Measurements from ENCODE around the gene KHDC1.
"Not testable (repeated sequence)": the region's sequence is repeated elsewhere in the genome, so short reads cannot be mapped to it uniquely, and the experiment has no call there.

The KHDC1 gene

DNA sequence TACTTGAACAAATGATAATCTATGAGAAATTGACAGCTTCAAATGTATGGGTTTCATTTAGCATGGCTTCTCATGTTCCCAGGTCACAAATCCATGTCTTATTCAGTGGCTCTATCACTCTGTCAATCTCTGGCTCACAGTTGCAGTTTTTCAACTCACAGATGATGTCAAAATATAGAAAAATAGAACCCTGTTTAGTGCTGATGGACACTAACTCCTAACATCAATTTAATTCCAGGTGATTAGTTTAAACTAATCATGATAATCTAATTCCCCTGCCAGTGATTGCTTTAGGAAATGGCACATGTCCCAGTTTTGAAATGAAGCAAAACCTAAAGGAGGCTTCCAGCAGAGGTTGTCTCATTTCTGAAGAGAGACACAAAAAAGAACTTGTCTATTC is 13.0 kb downstream of the KHDC1 start:
- no peak for DNase-seq (ENCODE audit: low read depth, low spot score)

DNA sequence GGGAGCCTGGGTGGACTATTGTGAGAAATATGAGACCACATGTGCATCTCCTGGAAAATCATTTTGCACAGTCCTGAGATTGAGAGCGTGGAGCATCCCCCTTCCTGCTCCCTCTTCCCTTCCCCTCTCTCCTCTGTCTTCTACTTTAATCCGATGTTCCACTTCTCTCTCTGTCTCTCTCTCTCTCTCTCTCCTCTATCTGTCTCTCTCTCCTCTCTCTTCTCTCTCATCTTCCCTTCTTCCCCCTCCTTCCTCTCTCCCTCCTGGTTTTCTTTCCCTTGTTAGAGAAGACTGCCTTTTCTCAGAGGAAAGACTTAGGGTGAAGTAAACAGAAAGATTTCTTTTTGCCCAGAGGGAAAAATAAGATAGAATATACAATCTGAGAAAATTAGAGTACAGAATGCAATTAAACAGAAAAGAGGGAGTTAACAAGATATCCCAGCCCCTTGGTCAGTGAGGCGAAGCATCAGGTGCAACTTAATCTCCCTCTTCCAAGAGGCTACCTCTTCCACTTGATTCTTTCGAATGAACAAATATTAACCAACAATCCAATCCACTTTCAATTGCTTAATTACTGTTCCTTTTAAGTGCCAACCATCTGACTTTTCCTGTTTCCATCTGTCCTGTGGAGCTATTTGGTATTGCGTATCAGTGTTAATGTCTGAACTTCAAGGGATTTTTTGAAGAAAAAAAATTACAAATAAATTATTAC is 14.6 kb downstream of the KHDC1 start:
- no peak for DNase-seq (ENCODE audit: low read depth, low spot score)

DNA sequence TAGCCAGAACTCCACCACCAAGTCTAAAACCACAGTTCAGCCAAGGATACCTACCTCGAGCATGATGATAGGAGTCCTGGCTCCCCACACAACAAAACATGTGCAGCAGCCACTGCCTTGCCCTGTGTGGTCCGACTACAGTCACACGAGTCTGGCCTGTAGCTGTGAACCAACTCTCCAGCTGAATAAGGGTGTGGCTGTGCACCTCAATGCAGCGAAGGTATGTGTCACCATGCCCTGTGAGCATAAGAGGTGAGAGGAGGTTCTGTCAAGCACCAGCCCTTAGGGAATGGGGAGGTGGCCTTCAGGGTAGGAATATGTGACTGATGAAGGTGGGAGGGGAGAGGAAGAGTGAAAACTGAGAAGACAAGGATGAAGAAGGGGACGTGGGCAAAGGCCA is 21.0 kb downstream of the KHDC1 start:
- no peak for DNase-seq (ENCODE audit: low read depth, low spot score)

DNA sequence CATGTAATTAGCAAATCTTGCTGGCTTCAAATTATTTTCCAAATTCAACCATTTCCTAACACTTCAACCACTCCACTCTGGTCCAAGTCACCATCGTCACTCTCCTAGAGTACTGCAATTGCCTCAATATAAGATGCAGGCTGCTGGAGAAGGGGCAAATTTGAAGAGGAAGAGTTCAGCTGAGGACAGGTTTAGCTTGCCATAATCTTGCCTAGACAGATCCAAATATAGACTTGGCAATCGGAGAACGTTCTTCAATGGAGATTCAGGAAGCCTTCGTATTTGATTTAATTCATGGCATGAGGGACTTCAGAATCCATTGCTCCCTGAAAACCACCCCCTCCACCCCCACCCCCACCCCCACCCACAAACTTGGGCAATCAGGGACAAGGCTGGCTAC is 22.3 kb downstream of the KHDC1 start:
- DNase-seq (ENCODE audit: low read depth, low spot score), result no peak

DNA sequence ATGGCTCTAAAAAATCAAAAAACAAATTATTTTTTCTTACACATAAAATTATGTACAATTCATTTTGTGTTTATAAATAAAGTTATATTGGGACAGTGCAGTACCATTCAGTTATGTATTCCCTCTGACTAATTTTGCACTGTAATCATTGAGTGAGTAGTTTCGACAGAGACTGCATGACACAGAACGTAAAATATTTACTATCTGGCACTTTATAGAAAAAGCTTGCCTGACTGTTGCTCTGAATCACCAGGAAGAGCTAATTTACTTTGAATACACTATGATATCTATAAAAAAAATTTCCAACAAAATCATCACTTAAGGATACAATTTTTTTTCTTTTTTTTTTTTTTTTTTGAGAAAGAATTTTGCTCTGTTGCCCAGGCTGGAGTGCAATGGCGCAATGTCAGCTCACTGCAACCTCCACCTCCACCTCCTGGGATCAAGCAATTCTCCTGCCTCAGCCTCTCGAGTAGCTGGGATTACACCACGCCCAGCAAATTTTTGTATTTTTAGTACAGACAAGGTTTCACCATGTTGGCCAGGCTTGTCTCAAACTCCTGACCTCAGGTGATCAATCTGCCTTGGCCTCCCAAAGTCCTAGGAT is 26.7 kb downstream of the KHDC1 start:
- no peak for DNase-seq (ENCODE audit: low read depth, low spot score)

DNA sequence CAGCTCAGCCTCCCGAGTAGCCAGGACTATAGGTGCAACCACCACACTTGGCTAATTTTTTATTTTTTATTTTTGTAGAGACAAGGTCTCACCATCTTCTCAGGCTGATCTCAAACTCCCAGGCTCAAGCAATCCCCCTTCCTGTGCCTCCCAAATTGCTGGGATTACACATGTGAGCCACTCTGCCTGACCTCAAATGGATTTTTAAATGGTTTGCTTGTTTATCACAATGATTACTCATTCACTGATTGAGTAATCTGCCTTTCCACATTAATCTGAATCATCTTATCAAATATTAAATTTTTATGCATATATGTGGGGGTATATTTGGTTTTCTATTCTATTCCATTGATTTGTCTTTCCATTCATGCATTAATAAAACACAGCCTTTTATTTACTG is 28.3 kb downstream of the KHDC1 start:
- no peak for DNase-seq (ENCODE audit: low read depth, low spot score)

DNA sequence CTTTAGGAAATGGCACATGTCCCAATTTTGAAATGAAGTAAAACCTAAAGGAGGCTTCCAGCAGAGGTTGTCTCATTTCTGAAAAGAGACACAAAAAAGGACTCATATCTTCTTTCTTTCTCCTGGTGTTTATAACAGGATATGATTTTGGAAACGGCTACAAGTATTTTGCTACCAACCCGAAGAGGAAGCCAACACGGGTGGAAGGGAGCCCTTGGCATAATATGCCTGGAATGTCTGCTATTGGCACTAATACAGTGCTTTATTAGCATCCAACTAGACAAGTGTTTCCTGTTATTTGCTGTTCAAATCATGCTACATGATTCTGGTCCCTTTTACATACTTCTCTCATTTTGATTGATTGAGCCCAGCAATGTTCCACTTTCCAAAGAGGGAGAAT is 29.0 kb downstream of the KHDC1 start:
- DNase-seq (ENCODE audit: low read depth, low spot score), result not testable (repeated sequence)

DNA sequence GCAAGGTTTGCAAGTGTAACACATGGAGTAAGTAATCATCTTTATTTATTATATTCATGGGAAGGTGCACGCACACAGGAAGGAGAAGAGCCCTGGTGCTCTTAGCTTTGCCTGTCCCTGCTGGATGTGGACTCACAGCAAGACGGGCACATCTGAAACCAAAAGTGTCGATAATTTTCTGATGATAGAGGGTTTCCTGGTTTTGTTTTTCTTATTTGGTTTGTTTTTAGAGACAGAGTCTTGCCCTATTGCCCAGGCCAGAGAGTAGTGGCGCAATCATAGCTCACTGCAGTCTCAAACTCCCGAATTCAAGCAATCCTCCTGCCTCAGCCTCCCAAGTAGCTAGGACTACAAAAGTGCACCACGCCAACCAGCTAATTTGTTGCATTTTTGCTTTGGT is 29.9 kb downstream of the KHDC1 start:
- DNase-seq (ENCODE audit: low read depth, low spot score), result no peak

DNA sequence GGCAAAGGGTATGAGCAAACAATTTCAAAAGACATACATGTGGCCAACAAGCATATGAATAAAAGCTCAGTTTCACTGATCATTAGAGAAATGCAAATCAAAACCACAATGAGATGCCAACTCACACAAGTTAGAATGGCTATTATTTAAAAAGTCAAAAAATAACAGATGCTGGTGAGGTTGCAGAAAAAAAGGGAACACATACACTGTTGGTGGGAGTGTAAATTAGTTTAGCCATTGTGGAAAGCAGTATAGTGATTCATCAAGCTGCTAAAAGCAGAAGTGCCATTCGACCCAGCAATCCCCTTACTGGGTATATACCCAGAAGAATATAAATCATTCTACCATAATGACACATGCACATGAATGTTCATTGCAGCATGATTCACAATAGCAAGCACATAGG is 31.0 kb downstream of the KHDC1 start:
- DNase-seq (ENCODE audit: low read depth, low spot score), result no peak

DNA sequence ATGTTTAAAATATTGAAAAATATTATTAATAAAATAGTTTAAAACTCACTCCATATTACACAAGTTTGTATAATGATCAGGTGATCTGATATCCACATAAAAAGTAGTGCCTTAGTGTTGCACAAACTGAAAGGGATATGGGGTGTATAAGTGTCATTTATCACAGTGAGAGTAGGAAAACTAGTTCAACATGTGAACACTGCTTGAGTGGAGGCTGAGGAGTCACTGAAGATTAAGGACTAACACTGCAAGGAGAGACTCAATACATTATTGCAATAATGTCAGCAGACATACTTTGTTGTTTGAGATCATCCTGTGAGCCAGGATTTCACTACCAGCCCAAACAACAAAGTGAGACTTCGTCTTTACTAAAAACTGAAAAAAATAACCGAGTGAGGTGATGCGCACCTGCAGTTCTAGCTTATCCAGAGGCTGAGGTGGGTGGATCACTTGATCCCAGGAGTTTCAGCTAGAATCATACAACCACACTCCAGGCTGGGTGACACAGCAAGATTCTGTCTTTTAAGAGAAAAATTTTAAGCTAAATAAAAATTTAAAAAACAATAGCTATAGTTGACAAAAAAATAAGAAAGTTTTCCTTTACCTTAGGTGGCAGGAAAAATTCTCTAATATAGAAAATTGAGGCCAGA is 35.3 kb downstream of the KHDC1 start:
- DNase-seq (ENCODE audit: low read depth, low spot score), result no peak

DNA sequence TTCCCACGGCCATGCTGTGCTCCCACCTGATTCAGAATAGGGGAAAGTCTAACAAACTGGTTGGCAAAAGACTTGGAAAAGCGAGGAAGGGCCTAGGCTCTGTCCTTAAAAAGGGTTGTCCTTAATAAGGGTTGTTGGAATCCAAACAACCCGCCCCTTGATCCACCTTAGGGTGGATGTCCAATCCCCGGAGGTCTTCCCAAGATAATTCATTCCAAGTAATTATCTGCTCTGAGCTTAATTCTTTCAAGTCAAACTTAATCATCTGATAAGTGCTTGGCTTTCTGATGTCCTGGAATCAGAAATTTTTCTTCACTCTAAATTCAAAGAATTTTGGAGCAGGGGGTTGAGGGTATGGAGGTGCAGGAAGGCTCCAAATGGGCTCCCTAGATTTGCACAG is 37.6 kb downstream of the KHDC1 start, which contains the start of gene KHDC1L:
Gene KHDC1L (minus strand): TSS at position 101 of the 400 bp plus-strand sequence. CDS start 88 bp downstream, at position 13.
- no peak for DNase-seq (ENCODE audit: low read depth, low spot score)

DNA sequence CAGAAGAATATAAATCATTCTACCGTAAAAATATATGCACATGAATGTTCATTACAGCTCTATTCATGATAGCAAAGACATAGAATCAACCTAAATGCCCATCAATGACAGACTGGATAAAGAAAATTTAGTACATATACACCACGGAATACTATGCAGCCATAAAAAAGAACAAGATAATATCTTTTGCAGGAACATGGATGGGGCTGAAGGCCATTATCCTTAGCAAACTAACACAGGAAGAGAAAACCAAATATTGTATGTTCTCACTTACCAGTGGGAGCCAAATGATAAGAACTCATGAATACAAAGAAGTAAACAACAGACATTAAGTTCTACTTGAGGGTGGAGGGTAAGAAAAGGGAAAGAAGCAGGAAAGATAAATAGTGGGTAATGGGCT is 46.1 kb downstream of the KHDC1 start:
- DNase-seq (ENCODE audit: low read depth, low spot score), result no peak

DNA sequence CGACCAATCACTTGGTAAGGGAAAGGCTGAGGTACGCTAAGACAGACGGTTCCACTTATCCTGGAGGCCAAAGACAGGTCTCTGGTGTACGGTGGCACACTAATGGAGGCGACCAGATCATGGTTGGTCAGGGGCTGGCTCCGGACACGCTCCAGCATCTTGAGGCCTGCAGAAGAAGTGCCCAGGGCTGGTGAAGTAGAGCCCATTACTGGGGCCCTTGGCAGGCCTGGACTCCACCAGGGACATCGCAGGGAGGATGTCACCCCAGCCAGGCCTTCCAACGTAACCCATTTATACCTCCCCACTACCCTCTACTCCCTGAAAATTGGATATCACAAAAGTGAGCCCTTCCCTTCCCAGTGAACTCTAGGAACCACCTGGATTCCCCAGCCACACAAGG is 53.9 kb downstream of the KHDC1 start:
- no peak for DNase-seq (ENCODE audit: low read depth, low spot score)

DNA sequence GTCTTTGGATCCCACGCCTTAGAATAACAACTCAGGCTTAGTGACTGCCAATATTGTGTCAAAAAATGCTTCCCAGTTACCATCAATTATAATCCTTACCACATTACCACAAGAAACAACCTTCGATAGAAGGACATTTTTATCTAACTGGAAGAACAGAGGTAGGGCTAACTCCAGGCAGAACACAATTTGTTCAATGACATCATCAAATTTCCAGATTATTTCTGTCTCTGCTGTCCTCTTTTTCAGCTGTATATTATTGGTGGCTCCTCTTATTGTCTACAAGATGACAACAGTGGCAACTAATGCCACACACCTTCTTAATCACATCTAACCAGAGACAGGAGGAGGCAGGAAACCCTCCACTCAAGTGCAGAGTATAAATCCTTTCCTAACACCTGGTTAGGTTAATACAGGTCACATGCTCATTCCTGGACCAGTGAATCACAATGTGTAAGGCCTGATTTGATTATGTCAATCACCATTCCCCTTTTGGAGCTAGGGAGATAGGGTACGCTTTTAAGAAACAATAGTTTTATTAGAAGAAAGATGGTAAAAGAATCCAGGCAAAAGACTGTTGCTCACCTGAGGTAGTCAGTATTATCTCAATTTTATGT is 55.7 kb downstream of the KHDC1 start:
- DNase-seq (ENCODE audit: low read depth, low spot score), result no peak

DNA sequence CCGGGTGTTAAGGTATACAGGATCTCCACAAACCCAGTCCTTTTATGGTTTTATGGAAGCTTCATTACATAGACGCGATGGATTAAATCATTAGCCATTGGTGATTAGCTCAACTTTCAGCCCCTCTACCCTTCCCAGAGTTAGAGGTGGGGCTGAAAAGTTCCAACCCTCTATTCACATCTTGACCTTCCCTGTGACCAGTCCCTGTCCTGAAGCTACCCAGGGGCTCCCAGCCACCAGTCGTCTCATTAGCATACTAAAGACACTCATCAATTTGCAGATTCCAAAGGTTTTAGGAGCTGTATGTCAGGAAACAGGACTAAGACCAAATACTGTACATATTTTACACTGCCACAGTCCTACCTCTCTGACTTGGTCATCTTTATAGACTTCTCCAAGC is 58.7 kb downstream of the KHDC1 start:
- no peak for DNase-seq (ENCODE audit: low read depth, low spot score)

DNA sequence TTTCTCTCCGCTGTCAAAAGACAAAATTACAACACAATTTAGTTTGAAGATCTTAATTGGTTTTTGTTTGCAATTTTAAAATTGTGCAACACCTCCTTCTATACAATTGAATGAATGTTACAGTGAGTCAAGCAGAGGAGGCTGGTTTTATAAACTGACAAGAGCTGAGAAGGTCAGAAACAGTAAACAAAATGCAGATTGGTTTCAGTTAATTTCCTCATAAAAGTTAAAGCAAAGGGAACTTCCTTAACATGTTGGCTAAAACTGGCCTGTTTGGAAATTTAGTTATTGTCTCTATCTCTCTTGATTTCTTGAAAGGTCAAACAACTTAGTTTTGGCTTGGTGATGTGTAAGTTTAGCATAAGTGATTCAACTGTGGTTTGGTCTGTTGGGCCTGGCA is 59.9 kb downstream of the KHDC1 start:
- DNase-seq (ENCODE audit: low read depth, low spot score), result no peak

DNA sequence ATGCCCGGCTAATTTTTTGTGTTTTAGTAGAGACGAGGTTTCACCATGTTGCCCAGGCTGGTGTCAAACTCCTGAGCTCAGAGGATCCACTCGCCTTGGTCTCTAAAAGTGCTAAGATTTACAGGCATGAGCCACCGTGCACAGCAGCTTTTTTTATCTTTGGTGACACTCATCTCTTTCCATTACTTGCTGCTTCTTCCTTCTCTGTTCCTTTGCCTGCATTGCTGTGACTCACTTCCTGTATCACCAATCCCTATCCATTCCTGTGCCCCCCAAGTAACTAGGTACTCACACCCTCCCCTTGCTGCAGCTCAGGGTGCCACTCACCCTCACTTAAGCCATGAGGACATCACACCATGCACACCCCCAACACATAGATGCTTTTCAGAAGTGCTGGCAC is 62.3 kb downstream of the KHDC1 start:
- DNase-seq (ENCODE audit: low read depth, low spot score), result no peak

DNA sequence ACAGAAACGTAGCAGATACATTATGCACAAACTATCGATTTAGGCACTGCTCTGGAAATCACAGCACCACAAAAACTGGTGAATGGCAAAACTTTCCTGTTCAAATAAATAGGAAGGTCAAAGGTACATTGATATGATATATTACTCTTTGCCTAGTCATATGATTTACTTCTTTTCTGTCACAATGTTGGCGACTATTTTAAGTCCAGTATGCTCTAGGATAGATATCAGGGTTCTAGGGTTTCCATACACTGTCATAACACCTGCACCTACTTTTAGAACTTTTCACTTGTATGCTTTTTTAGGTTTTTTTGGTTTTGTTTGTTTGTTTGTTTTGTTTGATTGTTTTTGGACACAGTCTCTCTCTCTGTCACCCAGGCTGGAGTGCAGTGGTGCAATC is 62.7 kb downstream of the KHDC1 start:
- no peak for DNase-seq (ENCODE audit: low read depth, low spot score)

DNA sequence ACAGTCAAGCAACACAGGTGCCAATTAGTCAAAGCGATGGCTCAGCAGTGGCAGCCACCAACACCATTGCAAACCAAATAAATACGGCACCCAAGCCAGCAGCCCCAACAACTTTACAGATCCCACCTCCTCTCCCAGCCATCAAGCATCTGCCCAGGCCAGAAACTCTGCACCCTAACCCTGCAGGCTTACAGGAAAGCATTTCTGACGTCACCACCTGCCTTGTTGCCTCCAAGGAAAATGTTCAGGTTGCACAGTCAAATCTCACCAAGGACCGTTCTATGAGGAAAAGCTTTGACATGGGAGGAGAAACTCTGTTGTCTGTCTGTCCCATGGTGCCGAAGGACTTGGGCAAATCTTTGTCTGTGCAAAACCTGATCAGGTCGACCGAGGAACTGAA is 68.3 kb downstream of the KHDC1 start:
- DNase-seq (ENCODE audit: low read depth, low spot score), result no peak

DNA sequence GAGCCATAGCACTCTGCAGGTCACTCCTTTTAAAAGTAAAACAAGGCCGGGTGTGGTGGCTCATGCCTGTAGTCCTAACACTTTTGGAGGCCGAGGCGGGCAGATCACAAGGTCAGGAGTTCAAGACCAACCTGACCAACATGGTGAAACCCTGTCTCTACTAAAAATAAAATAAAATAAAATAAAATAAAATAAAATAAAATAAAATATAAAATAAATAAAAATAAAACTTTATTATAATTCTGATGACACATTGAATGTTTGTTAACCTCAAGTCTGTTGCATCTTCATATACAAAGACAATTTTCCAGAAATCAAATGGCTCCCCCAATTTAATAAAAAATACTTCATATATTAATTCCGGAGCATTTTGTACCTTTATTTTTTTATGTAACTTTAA is 69.7 kb downstream of the KHDC1 start:
- not testable (repeated sequence) for DNase-seq (ENCODE audit: low read depth, low spot score)

Data from smooth muscle cell of the brain vasculature (primary cell).